Natural killer cell treated with Interleukin-12 subunit alpha and Interleukin-12 subunit beta and Interleukin-15 and Interleukin-18, amount 100 ng/mL, for 72 hours (primary cell): ENCODE measurements around the gene PTPRT. TPM values are rescaled to one million over a fixed set of nuclear protein-coding genes. Genes with fewer than 3 reads are reported as not detected.

Experiments
- ATAC-seq, 2 donors: fragments of 150-1000 bp; cut with Tn5 transposase in 1 of 2; sonication (Bioruptor Pico), chemical (Tn5 transposase) in 1 of 2; 2 replicates each; pipeline ENCODE4 v1.10.0; 2021
- DNase-seq: peaks from one replicate; pipeline ENCODE4 v3.0.0; 2022; ENCODE audit warnings: low spot score
- H3K27ac Mint-ChIP-seq, 2 donors: 1 replicate in 1 of 2; 2 replicates in 1 of 2; pipeline ENCODE4 v1.8.0; 2022; ENCODE audit warnings: mixed read lengths in 2 of 2, mild to moderate bottlenecking in 1 of 2, moderate library complexity in 1 of 2
- H3K27me3 Mint-ChIP-seq, 2 donors: 1 replicate in 1 of 2; 2 replicates in 1 of 2; pipeline ENCODE4 v1.8.0; 2022; ENCODE audit warnings: mixed read lengths in 2 of 2
- H3K36me3 Mint-ChIP-seq: one replicate; pipeline ENCODE4 v1.8.0; 2022; ENCODE audit warnings: mixed read lengths
- H3K4me1 Mint-ChIP-seq, 2 donors: 1 replicate in 1 of 2; 2 replicates in 1 of 2; pipeline ENCODE4 v1.8.0; 2022; ENCODE audit warnings: low read depth in 2 of 2, mixed read lengths in 2 of 2, mild to moderate bottlenecking in 1 of 2
- H3K4me3 Mint-ChIP-seq: one replicate; pipeline ENCODE4 v1.8.0; 2022; ENCODE audit warnings: mixed read lengths
- H3K9me3 Mint-ChIP-seq: 2 replicates; pipeline ENCODE4 v1.8.0; 2022; ENCODE audit warnings: mixed read lengths
- total RNA-seq, 2 donors: library from RNA; stranded (reverse); gene quantifications; one replicate each; pipeline ENCODE4 v1.2.3, GENCODE V29; 2022

PTPRT gene
- total RNA-seq, 2 donors from 2014 or later = not detected

DNA sequence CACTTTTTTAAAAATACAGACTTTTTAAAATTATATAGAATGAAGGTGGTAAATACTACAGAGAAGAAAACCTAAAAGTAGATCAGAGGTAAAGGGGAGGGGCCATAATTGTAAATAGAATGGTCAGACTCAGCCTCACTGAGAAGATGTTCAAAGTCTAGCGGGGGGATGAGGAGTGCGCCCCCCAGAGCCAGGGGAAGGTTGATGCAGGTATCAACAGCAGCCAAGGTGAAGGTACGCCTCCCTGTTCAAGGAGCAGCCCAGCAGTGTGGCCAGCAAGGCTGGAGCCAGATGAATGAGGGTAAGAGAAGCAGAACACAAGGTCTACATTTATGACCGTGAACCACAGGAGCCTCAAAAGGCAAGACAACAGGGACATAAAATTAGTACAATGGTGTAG is 204.1 kb downstream of the PTPRT start:
- ATAC-seq (no peak), DNase-seq (no peak)
- H3K9me3 Mint-ChIP-seq = peaks cover 3% of the 10 kb centered on the region
- H3K36me3 Mint-ChIP-seq = no peaks in the 10 kb centered on the region
- H3K27ac Mint-ChIP-seq = no peak overlapping the region
- H3K4me3 Mint-ChIP-seq = no peak overlapping the region
- H3K4me1 Mint-ChIP-seq = no peaks in the 10 kb centered on the region
- H3K27me3 Mint-ChIP-seq = peaks cover 0 to 5% of the 10 kb centered on the region in 2 donors

- H3K4me1 Mint-ChIP-seq = no peaks in the 10 kb centered on the region
Observed at GRCh38 chr20:42982218-42982617, 207.5 kb downstream of the PTPRT start.

DNA sequence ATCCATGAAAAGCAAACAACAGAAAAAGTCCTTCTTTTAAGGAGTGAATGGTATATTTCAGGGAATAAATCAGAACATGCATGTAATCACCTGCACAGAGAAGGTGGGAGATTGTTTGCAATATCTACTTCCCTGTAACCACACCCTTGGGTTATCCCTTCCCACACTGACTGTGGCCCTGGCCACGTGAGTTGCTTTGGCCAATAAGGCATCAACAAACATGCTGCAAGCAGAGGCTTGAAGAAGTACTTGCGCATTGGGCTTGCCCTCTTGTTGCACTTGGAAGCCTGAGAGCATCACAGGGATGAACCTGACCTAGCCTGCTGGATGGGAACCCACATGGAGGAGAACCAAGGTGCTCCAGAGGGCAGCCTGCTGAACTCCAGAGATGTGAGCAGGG is 208.5 kb downstream of the PTPRT start:
- Mint-ChIP-seq H3K36me3 (no peaks in the 10 kb centered on the region), H3K4me1 (no peaks in the 10 kb centered on the region), H3K27me3 (peaks cover 0 to 5% of the 10 kb centered on the region in 2 donors), H3K9me3 (peaks cover 3% of the 10 kb centered on the region), H3K4me3 (no peak overlapping the region), H3K27ac (no peak overlapping the region)
- DNase-seq (no peak), ATAC-seq (no peak)

More at GRCh38 chr20:42982218-42982617, 207.5 kb downstream of the PTPRT start:
- H3K9me3 Mint-ChIP-seq = peaks cover 3% of the 10 kb centered on the region
- H3K27me3 Mint-ChIP-seq = peaks cover 0 to 5% of the 10 kb centered on the region in 2 donors
- ATAC-seq = no peak
- no peak overlapping the region for H3K27ac Mint-ChIP-seq
- DNase-seq = no peak
- H3K36me3 Mint-ChIP-seq = no peaks in the 10 kb centered on the region
- H3K4me3 Mint-ChIP-seq = no peak overlapping the region

- Mint-ChIP-seq H3K27me3 (peaks cover 0 to 4% of the 10 kb centered on the region in 2 donors), H3K36me3 (no peaks in the 10 kb centered on the region), H3K27ac (no peak overlapping the region), H3K4me3 (no peak overlapping the region), H3K9me3 (peaks cover 1% of the 10 kb centered on the region), H3K4me1 (no peaks in the 10 kb centered on the region)
- ATAC-seq (no peak), DNase-seq (no peak)
Observed at GRCh38 chr20:42979720-42980119, 210.0 kb downstream of the PTPRT start.

- H3K36me3 Mint-ChIP-seq = no peaks in the 10 kb centered on the region
- H3K27ac Mint-ChIP-seq = no peak overlapping the region
- ATAC-seq (no peak), DNase-seq (no peak)
- H3K9me3 Mint-ChIP-seq = peaks cover 2% of the 10 kb centered on the region
- H3K4me1 Mint-ChIP-seq = no peaks in the 10 kb centered on the region
- no peak overlapping the region for H3K4me3 Mint-ChIP-seq
- peaks cover 0 to 2% of the 10 kb centered on the region in 2 donors for H3K27me3 Mint-ChIP-seq
Observed at GRCh38 chr20:42978184-42978974, 211.3 kb downstream of the PTPRT start.

GRCh38 chr20:42975974-42976373 is 213.7 kb downstream of the PTPRT start:
- ATAC-seq (no peak), DNase-seq (no peak)
- Mint-ChIP-seq H3K4me1 (no peaks in the 10 kb centered on the region), H3K27ac (no peak overlapping the region), H3K36me3 (no peaks in the 10 kb centered on the region), H3K27me3 (peaks cover 0 to 13% of the 10 kb centered on the region in 2 donors), H3K9me3 (peaks cover 2% of the 10 kb centered on the region), H3K4me3 (no peak overlapping the region)

DNA sequence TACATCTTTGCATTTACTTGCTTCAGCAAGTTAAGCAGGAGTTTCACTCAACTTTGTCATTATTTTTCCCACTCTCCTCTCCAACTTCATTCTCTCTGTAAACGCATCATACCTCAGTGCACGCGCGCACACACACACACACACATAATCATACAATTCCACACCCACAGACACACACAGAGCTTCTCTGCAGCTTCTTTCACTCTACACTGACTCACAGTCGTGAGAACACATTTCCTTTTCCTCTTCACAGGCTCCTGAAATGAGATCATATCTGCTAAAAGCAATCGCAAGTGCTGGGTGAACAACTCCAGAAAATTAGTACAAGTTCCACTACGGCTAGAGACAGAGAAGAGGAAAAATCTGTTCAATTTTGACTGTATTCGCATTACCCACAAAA is 215.4 kb downstream of the PTPRT start:
- DNase-seq (no peak), ATAC-seq (no peak)

GRCh38 chr20:42972591-42972990 is 217.1 kb downstream of the PTPRT start:
- Mint-ChIP-seq H3K36me3 (no peaks in the 10 kb centered on the region), H3K27me3 (peaks cover 0 to 13% of the 10 kb centered on the region in 2 donors), H3K4me3 (no peak overlapping the region), H3K27ac (no peak overlapping the region), H3K9me3 (peaks cover 6% of the 10 kb centered on the region), H3K4me1 (no peaks in the 10 kb centered on the region)
- ATAC-seq (no peak), DNase-seq (no peak)

More for the DNA sequence above, 215.4 kb downstream of the PTPRT start:
- peaks cover 0 to 13% of the 10 kb centered on the region in 2 donors for H3K27me3 Mint-ChIP-seq
- H3K27ac Mint-ChIP-seq = no peak overlapping the region
- no peaks in the 10 kb centered on the region for H3K4me1 Mint-ChIP-seq
- no peaks in the 10 kb centered on the region for H3K36me3 Mint-ChIP-seq
- peaks cover 2% of the 10 kb centered on the region for H3K9me3 Mint-ChIP-seq
- no peak overlapping the region for H3K4me3 Mint-ChIP-seq

DNA sequence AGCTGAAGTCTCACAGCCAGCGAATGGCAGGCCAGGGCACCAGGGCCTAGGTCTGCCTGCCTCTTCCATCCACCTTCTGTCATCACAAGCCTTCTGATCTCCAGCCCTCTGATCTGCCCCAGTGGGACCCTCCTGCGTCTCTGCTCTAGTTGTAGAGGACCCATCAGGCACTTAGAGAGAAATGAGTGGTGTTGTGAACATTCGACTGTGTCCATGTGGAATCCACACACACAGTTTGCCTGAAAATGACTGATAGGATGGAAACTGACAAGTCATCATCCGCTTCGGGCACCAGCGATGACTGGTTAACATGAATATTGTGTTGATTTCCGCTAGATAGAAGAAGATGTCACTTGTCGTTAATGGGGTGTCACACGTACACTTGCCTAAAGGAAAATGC is 221.0 kb downstream of the PTPRT start:
- Mint-ChIP-seq H3K27me3 (peaks cover 0 to 13% of the 10 kb centered on the region in 2 donors), H3K9me3 (peaks cover 4% of the 10 kb centered on the region), H3K36me3 (no peaks in the 10 kb centered on the region), H3K27ac (no peak overlapping the region), H3K4me1 (no peaks in the 10 kb centered on the region), H3K4me3 (no peak overlapping the region)
- no peak for ATAC-seq
- DNase-seq = no peak

DNA sequence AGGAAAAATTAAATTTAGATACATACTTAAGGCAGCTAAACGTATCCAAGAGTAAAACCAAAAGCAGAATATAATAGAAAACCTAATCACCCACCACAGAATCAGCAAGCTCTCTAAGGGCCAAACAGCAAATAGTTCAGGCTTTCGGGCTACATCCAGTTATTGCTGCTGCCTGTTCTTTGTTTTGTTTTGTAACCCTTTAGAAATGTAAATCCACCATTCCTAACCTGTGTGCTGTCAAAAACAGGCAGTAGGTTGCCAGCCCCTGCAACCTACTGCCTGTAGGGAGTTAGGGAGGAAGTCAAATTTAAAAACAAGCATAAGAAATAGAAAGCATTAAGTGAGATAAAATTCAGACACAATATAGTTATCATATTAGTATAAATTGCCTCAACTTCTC is 225.9 kb downstream of the PTPRT start:
- H3K4me1 Mint-ChIP-seq = no peaks in the 10 kb centered on the region

GRCh38 chr20:42961771-42962170 is 227.9 kb downstream of the PTPRT start:
- Mint-ChIP-seq H3K4me1 (no peaks in the 10 kb centered on the region), H3K36me3 (no peaks in the 10 kb centered on the region)
- DNase-seq = no peak

More for the DNA sequence above, 225.9 kb downstream of the PTPRT start:
- H3K9me3 Mint-ChIP-seq = peaks cover 1% of the 10 kb centered on the region
- no peak overlapping the region for H3K27ac Mint-ChIP-seq
- ATAC-seq (no peak), DNase-seq (no peak)
- H3K27me3 Mint-ChIP-seq = no peaks in the 10 kb centered on the region
- no peaks in the 10 kb centered on the region for H3K36me3 Mint-ChIP-seq
- H3K4me3 Mint-ChIP-seq = no peak overlapping the region

DNA sequence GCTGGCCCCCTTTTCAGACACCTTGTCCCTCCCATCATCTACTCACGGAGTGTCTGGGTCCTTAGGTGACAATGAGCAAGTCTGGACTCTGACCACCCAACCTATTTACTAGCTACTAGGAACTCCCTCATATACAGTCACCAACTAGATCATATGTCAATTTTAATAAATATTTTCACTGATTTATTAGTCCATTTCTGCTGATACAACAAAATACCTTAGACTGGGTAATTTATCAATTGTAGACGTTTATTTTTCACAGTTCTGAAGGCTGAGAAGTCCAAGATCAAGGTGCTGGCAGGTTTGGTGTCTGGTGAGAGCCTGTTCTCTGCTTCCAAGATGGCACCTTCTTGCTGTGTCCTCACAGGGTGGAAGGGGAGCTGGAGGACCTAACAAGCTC is 229.7 kb downstream of the PTPRT start:
- no peaks in the 10 kb centered on the region for H3K36me3 Mint-ChIP-seq
- H3K4me3 Mint-ChIP-seq = no peak overlapping the region
- no peaks in the 10 kb centered on the region for H3K9me3 Mint-ChIP-seq
- H3K27me3 Mint-ChIP-seq = no peaks in the 10 kb centered on the region
- DNase-seq = no peak
- no peaks in the 10 kb centered on the region for H3K4me1 Mint-ChIP-seq
- no peak for ATAC-seq
- H3K27ac Mint-ChIP-seq = no peak overlapping the region

More at GRCh38 chr20:42961771-42962170, 227.9 kb downstream of the PTPRT start:
- H3K4me3 Mint-ChIP-seq = no peak overlapping the region
- H3K27ac Mint-ChIP-seq = no peak overlapping the region
- no peak for ATAC-seq
- no peaks in the 10 kb centered on the region for H3K9me3 Mint-ChIP-seq
- no peaks in the 10 kb centered on the region for H3K27me3 Mint-ChIP-seq

- H3K27me3 Mint-ChIP-seq = no peaks in the 10 kb centered on the region
- no peak overlapping the region for H3K4me3 Mint-ChIP-seq
- no peaks in the 10 kb centered on the region for H3K9me3 Mint-ChIP-seq
- H3K27ac Mint-ChIP-seq = no peak overlapping the region
- DNase-seq = no peak
- H3K4me1 Mint-ChIP-seq = no peaks in the 10 kb centered on the region
- H3K36me3 Mint-ChIP-seq = no peaks in the 10 kb centered on the region
- ATAC-seq = no peak
Observed at GRCh38 chr20:42958367-42959069, 231.2 kb downstream of the PTPRT start.

GRCh38 chr20:42957704-42958095 is 232.0 kb downstream of the PTPRT start:
- no peaks in the 10 kb centered on the region for H3K27me3 Mint-ChIP-seq
- DNase-seq (no peak), ATAC-seq (no peak)
- no peak overlapping the region for H3K27ac Mint-ChIP-seq
- no peaks in the 10 kb centered on the region for H3K9me3 Mint-ChIP-seq
- H3K4me1 Mint-ChIP-seq = no peaks in the 10 kb centered on the region
- no peaks in the 10 kb centered on the region for H3K36me3 Mint-ChIP-seq
- no peak overlapping the region for H3K4me3 Mint-ChIP-seq
